ENCODE data around the gene TMPRSS3.

DNA sequence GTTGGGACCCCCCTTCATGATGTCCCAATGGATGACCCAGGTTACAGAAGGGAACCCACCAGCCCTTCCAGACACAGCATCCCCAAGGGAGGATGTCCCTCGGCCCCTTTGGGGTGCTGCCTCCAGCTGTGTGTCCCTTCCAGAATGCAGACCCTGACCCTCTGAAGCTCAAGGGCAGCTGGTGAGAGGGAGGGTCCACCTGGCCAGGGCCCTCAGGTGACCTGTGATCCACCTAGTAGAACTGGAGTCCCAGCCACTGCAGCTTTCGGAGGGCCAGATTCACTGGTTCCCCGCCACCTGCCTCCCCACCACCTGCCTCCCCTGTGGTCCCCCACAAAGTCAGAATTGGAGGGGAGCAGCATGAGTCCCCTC lies 19.9 kb downstream of the TMPRSS3 start:
- TF ChIP-seq CTCF (conservative IDR thresholded peaks at IDR 0.05; ENCODE audit: low read depth, low read length), result no peak
- TF ChIP-seq EZH2 (IDR thresholded peaks at IDR 0.05; ENCODE audit: borderline replicate concordance, low read depth, low read length, poor library complexity, severe bottlenecking), result no peak
